ENCODE data around the gene TFRC.
A peak's percentile ranks its signal among the peaks of the same experiment; 100 is the strongest.
"Not testable (repeated sequence)": the region's sequence is repeated elsewhere in the genome, so short reads cannot be mapped to it uniquely, and the experiment has no call there.

Gene TFRC

DNA sequence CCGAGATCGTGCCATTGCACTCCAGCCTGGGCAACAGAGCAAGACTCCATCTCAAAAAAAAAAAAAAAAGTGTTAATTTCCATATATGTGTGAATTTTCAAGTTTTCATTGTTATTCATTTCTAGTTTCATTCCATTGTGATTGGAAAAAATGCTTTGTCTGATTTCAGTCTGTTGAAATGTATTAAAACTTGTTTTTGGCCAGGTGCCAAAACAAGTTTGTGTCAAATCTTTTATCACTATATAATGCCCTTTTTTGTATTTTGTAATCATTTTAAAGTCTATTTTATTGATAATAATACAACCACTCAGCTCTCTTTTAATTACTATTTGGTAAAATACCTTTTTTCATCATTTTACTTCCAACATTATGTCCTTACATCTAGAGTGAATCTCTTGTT is 42.5 kb downstream of the TFRC start:
- Mint-ChIP-seq H3K4me1 (peaks cover 10% of the 10 kb centered on the region), H3K27me3 (no peaks in the 10 kb centered on the region), H3K9me3 (peaks cover 5% of the 10 kb centered on the region), H3K27ac (no peak overlapping the region), H3K4me3 (no peak overlapping the region), H3K36me3 (peaks cover 11% of the 10 kb centered on the region)

- not testable (repeated sequence) for H3K4me3 Mint-ChIP-seq, H3K9me3 Mint-ChIP-seq, H3K27me3 Mint-ChIP-seq, H3K4me1 Mint-ChIP-seq, H3K27ac Mint-ChIP-seq, H3K36me3 Mint-ChIP-seq
Observed at GRCh38 chr3:196026059-196026458, 55.8 kb downstream of the TFRC start.

DNA sequence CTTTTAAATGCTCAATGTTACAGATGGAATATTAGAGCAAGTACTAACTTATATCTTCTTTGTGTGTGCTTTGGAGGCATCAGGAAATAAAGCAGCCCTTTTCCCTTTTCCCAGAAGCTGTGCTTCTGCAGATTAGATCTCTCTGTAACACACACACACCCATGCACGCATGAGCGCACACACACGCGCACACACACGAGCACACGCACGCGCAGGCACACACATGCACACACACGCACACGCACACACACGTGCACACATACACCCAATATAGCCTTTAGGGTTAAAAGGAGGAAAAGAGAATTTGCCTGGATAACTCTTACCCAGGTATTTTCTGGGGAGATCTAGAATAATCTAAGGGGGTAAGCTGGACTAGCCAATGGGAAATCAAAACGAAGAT is 56.9 kb downstream of the TFRC start:
- H3K27ac Mint-ChIP-seq, result no peak overlapping the region
- no peaks in the 10 kb centered on the region for H3K9me3 Mint-ChIP-seq
- no peaks in the 10 kb centered on the region for H3K4me1 Mint-ChIP-seq
- no peak overlapping the region for H3K4me3 Mint-ChIP-seq
- no peaks in the 10 kb centered on the region for H3K36me3 Mint-ChIP-seq
- peaks cover 4% of the 10 kb centered on the region for H3K27me3 Mint-ChIP-seq

- no peaks in the 10 kb centered on the region for H3K9me3 Mint-ChIP-seq
- H3K36me3 Mint-ChIP-seq, result no peaks in the 10 kb centered on the region
- H3K4me3 Mint-ChIP-seq, result no peak overlapping the region
- no peaks in the 10 kb centered on the region for H3K4me1 Mint-ChIP-seq
- H3K27me3 Mint-ChIP-seq, result peaks cover 4% of the 10 kb centered on the region
- H3K27ac Mint-ChIP-seq, result no peak overlapping the region
Observed at GRCh38 chr3:196023947-196024346, 57.9 kb downstream of the TFRC start.

- H3K4me1 Mint-ChIP-seq, H3K27ac Mint-ChIP-seq, H3K9me3 Mint-ChIP-seq, H3K36me3 Mint-ChIP-seq, H3K27me3 Mint-ChIP-seq, H3K4me3 Mint-ChIP-seq: not testable (repeated sequence)
Observed at GRCh38 chr3:196022499-196022878, 59.4 kb downstream of the TFRC start.

DNA sequence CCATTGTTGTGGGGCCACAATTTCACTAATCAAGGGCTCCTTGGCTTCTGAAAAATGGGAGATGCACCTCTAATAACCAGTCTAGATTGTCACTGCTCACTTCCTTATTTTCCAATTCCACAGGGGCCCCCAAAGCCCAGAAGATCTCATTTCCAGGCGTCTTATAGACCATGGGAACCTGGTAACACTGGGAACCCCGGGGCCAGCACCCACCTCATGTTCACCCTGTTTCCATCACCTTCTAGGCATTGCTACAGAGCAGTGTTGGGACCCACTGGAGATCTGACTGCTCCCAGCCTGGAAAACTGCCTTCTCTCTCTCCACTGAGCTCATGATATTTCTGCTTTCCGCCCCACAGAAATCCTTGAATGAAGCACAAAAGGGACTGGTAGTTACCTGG is 61.5 kb downstream of the TFRC start:
- no peak overlapping the region for H3K4me3 Mint-ChIP-seq
- H3K36me3 Mint-ChIP-seq, result no peaks in the 10 kb centered on the region
- H3K9me3 Mint-ChIP-seq, result no peaks in the 10 kb centered on the region
- peaks cover 4% of the 10 kb centered on the region for H3K27me3 Mint-ChIP-seq
- H3K27ac Mint-ChIP-seq, result no peak overlapping the region
- no peaks in the 10 kb centered on the region for H3K4me1 Mint-ChIP-seq

DNA sequence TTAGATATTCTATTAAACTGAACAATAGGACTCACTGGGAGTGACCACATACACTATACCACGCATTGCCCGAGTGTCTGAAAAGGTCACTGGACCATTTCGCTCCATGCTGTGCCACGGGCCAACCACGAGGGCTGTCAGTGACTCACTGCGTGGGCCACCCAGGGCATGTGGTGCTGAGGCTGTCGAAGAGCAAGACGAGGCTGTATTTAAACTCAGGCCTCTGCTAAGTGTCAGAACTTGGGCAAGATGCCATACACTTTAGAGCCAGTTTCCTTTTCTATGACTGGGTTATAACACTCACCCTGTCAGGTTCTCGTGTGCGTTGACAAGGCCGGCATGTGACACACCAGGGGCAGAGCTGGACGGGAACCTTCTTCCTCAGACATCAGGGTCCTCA is 62.3 kb downstream of the TFRC start:
- H3K27ac Mint-ChIP-seq, H3K4me1 Mint-ChIP-seq, H3K27me3 Mint-ChIP-seq, H3K4me3 Mint-ChIP-seq, H3K36me3 Mint-ChIP-seq, H3K9me3 Mint-ChIP-seq: not testable (repeated sequence)

GRCh38 chr3:196018159-196018558 is 63.7 kb downstream of the TFRC start:
- not testable (repeated sequence) for H3K9me3 Mint-ChIP-seq, H3K36me3 Mint-ChIP-seq, H3K4me1 Mint-ChIP-seq, H3K27ac Mint-ChIP-seq, H3K4me3 Mint-ChIP-seq, H3K27me3 Mint-ChIP-seq

GRCh38 chr3:196016485-196016884 is 65.4 kb downstream of the TFRC start:
- Mint-ChIP-seq H3K9me3 (no peaks in the 10 kb centered on the region), H3K4me1 (no peaks in the 10 kb centered on the region), H3K27ac (peak overlapping the region; percentile 51), H3K36me3 (no peaks in the 10 kb centered on the region), H3K4me3 (no peak overlapping the region), H3K27me3 (no peaks in the 10 kb centered on the region)

GRCh38 chr3:196016059-196016458 is 65.8 kb downstream of the TFRC start:
- Mint-ChIP-seq H3K4me3 (no peak overlapping the region), H3K27ac (no peak overlapping the region), H3K36me3 (no peaks in the 10 kb centered on the region), H3K9me3 (no peaks in the 10 kb centered on the region), H3K4me1 (no peaks in the 10 kb centered on the region), H3K27me3 (no peaks in the 10 kb centered on the region)

GRCh38 chr3:196013587-196014487 is 68.1 kb downstream of the TFRC start:
- Mint-ChIP-seq H3K36me3 (peaks cover 2% of the 10 kb centered on the region), H3K27me3 (peaks cover 5% of the 10 kb centered on the region), H3K4me1 (no peaks in the 10 kb centered on the region), H3K27ac (no peak overlapping the region), H3K9me3 (peaks cover 12% of the 10 kb centered on the region), H3K4me3 (no peak overlapping the region)

DNA sequence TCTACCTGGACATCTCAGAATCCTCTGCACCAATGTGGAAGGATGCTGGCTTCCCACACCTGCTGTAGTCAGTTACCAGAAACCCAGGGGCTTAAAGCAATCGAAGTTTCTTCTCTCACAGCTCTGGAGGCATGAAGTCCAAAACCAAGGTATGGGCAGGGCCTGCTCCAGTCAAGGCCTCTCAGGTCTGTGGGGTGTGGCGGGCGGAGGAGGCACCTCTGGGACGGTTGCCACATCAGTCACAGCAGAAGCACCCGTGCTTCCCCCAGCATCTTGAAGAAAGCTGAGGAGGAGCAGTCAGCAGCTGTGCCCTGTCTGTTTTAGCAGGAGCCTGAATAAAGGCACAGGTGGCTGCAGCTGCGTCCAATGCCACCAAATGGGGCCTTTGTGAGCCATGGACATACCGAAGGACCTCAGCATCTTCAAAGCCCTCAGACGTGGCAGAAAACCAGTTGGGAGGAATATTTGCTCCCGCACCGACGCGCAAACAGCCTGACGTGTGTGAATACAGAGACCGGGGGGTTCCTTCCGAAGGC is 68.9 kb downstream of the TFRC start:
- Mint-ChIP-seq H3K9me3 (peaks cover 12% of the 10 kb centered on the region), H3K27me3 (peaks cover 5% of the 10 kb centered on the region), H3K4me3 (no peak overlapping the region), H3K4me1 (no peaks in the 10 kb centered on the region), H3K36me3 (peaks cover 2% of the 10 kb centered on the region), H3K27ac (no peak overlapping the region)

DNA sequence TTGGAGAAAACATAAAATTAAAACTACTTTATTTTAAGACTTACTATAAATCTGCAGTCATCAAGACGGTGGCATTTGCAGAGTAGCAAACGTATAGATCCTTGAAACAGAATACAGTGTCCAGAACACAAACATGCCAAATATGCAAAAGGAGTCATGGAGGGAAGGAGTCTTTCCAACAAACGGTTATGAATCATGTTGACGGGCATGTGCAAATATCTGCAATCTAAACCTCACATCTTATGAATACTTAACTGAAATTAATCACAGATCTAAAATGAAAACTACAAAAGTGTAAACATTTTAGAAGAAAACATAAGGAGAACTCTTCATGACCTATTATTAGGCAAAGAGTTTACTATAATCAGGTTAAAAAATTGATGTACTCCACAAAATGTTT is 69.4 kb downstream of the TFRC start:
- Mint-ChIP-seq H3K4me1 (no peaks in the 10 kb centered on the region), H3K27me3 (peaks cover 5% of the 10 kb centered on the region), H3K9me3 (peaks cover 12% of the 10 kb centered on the region), H3K27ac (no peak overlapping the region), H3K36me3 (peaks cover 2% of the 10 kb centered on the region), H3K4me3 (no peak overlapping the region)

- H3K36me3 Mint-ChIP-seq, result peaks cover 2% of the 10 kb centered on the region
- no peak overlapping the region for H3K27ac Mint-ChIP-seq
- peaks cover 12% of the 10 kb centered on the region for H3K9me3 Mint-ChIP-seq
- no peak overlapping the region for H3K4me3 Mint-ChIP-seq
- peaks cover 5% of the 10 kb centered on the region for H3K27me3 Mint-ChIP-seq
- H3K4me1 Mint-ChIP-seq, result no peaks in the 10 kb centered on the region
Observed at GRCh38 chr3:196009456-196009855, 72.4 kb downstream of the TFRC start.

- H3K4me1 Mint-ChIP-seq, result no peaks in the 10 kb centered on the region
- H3K9me3 Mint-ChIP-seq, result peaks cover 12% of the 10 kb centered on the region
- no peak overlapping the region for H3K4me3 Mint-ChIP-seq
- H3K27me3 Mint-ChIP-seq, result peaks cover 5% of the 10 kb centered on the region
- H3K36me3 Mint-ChIP-seq, result peaks cover 2% of the 10 kb centered on the region
- H3K27ac Mint-ChIP-seq, result no peak overlapping the region
Observed at GRCh38 chr3:196008929-196009328, 73.0 kb downstream of the TFRC start.

DNA sequence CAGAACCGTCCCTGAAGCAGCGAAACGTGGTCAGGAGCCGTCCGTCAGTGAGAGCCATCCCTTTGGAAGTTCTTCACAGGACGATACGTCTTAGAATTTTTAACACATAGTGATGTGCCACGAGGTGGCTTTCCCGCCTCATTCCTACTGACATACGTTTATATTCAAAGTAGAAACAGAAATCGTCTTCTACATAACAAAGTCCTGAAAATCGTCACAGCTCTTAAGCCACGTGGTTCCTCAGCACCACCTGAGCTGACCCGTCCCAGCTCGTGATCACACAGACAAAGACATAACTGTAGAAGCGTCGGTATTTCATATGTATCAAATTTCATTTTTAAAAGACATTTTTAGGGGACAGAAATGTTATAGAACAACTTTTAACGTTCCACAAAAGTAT is 73.5 kb downstream of the TFRC start:
- H3K4me3 Mint-ChIP-seq, result no peak overlapping the region
- peaks cover 12% of the 10 kb centered on the region for H3K9me3 Mint-ChIP-seq
- no peaks in the 10 kb centered on the region for H3K4me1 Mint-ChIP-seq
- peaks cover 5% of the 10 kb centered on the region for H3K27me3 Mint-ChIP-seq
- H3K36me3 Mint-ChIP-seq, result peaks cover 2% of the 10 kb centered on the region
- no peak overlapping the region for H3K27ac Mint-ChIP-seq

Data from activated naive CD4-positive, alpha-beta T cell treated with anti-CD3 and anti-CD28 coated beads, Interleukin-2, amount 50 U/mL, for 24 hours (primary cell).